ENCODE data around the gene TFB1M.
"Not testable (repeated sequence)": the region's sequence is repeated elsewhere in the genome, so short reads cannot be mapped to it uniquely, and the experiment has no call there.

Gene TFB1M

GRCh38 chr6:155314092-155314772 is at the start of gene TFB1M:
TSS of gene TFB1M (minus strand) at chr6:155314484. CDS start at chr6:155314428, 56 bp downstream.
- peak; percentile 98 for DNase-seq (ENCODE audit: low read depth in 2 of 2)

DNA sequence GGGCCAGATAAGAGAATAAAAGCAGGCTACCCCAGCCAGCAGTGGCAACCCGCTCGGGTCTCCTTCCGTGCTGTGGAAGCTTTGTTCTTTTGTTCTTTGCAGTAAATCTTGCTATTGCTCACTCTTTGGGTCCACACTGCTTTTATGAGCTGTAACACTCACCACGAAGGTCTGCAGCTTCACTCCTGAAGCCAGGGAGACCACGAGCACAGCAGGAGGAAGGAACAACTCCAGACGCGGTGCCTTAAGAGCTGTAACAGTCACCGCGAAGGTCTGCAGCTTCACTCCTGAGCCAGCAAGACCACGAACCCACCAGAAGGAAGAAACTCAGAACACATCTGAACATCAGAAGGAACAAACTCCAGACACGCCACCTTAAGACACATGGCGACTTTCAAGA is 49.7 kb upstream of the TFB1M start:
- not testable (repeated sequence) for DNase-seq (ENCODE audit: low read depth in 2 of 2)

DNA sequence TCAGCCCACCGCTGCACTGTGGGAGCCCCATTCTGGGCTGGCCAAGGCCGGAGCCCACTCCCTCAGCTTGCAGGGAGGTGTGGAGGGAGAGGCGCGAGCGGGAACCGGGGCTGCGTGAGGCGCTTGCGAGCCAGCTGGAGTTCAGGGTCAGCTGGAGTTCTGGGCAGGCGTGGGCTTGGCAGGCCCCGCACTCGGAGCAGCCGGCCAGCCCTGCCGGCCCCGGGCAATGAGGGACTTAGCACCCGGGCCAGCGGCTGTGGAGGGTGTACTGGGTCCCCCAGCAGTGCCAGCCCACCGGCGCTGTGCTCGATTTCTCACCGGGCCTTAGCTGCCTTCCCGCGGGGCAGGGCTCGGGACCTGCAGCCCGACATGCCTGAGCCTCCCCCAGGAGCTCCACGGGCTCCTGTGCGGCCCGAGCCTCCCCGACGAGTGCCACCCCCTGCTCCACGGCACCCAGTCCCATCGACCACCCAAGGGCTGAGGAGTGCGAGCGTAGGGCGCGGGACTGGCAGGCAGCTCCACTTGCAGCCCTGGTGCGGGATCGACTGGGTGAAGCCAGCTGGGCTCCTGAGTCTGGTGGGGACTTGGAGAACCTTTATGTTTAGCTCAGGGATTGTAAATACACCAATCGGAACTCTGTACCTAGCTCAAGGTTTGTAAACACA is 48.8 kb upstream of the TFB1M start:
- DNase-seq (ENCODE audit: low read depth in 2 of 2) = not testable (repeated sequence)

DNA sequence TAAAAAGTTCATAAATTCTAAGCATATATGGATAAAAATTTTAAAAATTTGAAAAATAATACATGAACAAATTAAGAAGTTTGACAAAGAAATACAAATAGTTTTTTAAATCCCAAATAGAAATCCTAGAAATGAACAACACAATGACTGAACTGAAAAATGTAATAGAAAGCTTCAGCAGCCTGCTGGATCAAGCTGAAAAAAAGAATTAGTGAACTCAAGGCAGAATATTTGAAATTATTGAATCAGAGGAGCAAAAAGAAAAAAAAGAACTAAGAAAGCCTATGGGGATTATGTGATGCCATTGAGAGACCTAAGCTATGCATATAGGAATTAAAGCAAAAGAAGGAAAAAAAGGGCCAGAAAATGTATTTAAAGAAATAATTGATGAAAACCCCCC is 39.9 kb upstream of the TFB1M start:
- no peak for DNase-seq (ENCODE audit: low read depth in 2 of 2)

- no peak for DNase-seq (ENCODE audit: low read depth in 2 of 2)
Measured at GRCh38 chr6:155352811-155353210, 38.5 kb upstream of the TFB1M start.

- no peak for DNase-seq (ENCODE audit: low read depth in 2 of 2)
Measured at GRCh38 chr6:155352130-155352420, 37.8 kb upstream of the TFB1M start.

DNA sequence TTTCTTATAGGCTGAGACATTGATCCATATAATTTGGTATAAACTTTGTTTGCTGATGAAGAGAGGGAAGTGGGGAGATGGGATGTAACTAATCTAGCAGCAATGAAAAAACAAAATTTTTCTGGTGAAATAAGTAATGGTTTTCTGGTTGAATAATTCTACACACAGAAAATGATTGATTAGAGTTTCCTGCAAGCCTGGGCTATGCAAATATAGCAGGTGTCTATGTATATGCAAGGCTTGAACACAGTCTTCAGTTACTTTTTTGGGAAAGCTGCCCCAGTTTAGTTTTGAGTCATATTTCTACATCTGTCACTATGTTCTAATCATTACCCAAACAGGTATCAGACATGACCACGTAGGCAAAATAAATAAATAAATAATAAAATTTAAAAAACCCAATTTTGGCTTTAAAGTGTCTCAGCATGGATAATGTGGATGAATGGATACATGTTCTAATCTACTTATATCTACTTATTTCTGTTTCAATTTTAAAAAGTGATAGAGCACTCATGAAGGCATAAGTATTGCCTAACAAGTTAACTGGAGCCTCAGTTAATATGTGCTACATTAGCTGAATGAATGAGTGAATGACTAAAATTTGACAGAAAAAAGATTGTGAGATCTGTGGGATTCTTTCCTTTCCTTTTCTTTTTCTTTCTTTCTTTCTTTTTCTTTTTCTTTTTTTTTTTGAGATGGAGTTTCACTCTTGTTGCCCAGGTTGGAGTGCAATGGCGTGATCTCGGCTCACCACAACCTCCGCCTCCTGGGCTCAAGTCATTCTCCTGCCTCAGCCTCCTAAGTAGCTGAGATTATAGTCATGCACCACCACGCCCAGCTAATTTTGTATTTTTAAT is 37.2 kb upstream of the TFB1M start:
- DNase-seq (ENCODE audit: low read depth in 2 of 2) = no peak

DNA sequence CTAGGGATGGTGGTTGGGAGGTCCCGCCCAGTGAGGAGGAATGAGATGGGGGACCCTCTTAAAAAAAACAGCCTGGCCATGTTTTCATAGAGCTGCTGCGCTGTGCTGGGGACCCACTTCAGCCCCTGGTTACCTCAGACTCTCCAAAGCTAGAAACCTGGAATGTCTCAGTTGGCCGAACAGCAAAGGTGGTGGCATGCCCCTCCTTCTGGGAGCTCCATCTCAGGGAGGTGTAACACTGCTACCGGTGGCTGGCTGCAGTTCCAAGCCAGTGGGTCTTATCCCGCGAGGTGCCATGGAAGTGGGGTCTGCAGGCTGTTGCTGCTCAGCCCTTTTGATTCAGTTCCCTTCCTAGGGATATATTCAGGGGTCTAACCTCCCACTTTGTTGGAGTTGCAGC is 35.7 kb upstream of the TFB1M start:
- DNase-seq (ENCODE audit: low read depth in 2 of 2) = no peak

DNA sequence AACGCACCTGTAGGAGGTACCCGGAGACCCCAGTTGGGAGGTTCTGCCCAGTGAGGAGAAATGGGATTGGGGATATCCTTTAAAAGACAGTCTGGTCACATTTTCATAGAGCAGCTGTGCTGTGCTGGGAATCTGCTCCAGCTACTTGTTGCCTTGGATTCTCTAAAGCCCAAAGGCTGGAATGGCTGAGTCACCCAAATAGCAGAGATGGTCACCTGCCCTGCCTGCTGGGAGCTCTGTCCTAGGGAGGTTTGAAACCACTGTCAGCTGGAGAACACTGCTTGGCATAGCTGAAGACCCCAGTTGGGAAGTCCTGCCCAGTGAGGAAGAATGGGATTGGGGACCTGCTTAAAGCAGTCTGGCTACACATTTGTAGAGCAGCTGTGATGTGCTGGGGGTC is 34.8 kb upstream of the TFB1M start:
- DNase-seq (ENCODE audit: low read depth in 2 of 2) = no peak

DNA sequence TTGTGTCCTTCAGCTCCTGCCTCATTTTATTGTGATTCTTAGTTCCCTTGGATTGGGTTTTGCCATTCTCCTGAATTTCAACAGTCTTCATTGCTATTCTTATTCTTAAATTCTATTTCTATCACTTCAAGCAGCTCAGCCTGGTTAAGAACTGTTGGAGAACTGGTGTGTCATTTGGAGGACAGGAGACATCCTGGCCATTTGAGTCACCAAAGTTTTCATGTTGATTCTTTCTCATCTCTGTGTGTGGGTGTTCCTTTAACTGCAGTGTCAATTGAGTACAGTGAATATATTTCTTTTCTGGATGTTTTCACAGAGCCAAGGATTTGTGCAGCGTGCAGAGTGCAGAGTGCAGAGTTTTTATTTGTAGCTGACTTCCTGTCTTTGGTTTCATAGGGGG is 33.5 kb upstream of the TFB1M start:
- DNase-seq (ENCODE audit: low read depth in 2 of 2) = no peak

DNA sequence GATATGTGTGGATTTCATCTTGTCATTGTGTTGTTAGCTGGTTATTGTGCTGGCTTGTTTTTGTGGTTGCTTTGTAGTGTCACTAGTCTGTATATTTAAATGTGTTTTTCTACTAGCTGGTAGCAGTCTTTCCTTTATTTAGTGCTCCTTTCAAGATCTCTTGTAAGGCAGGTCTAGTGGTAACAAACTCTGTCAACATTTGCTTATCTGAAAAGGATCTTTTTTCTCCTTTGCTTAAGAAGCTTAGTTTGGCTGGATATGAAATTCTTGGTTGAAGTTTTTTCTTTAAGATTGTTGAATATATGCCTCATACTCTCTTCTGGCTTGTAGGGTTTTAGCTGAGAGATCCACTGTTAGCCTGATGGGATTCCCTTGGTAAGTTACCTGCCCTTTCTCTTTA is 32.7 kb upstream of the TFB1M start:
- DNase-seq (ENCODE audit: low read depth in 2 of 2) = no peak

GRCh38 chr6:155344341-155345006 is 30.2 kb upstream of the TFB1M start:
- DNase-seq (ENCODE audit: low read depth in 2 of 2) = no peak

GRCh38 chr6:155341130-155341828 is 27.0 kb upstream of the TFB1M start:
- DNase-seq (ENCODE audit: low read depth in 2 of 2) = no peak

GRCh38 chr6:155340464-155341129 is 26.3 kb upstream of the TFB1M start:
- no peak for DNase-seq (ENCODE audit: low read depth in 2 of 2)

DNA sequence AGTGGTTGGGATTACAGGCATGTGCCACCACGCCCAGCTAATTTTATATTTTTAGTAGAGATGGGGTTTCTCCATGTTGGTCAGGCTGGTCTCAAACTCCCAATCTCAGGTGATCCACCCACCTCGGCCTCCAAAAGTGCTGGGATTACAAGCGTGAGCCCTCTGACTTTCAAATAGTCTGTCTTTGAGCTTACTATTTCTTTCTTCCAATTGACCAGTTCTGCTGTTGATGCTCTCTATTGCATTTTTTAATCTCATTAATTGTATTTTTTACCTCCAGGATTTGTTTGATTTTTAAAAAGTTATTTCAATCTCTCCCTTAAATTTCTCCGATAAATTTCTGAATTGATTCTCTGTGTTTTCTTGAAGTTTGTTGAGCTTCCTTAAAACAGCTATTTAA is 25.6 kb upstream of the TFB1M start:
- DNase-seq (ENCODE audit: low read depth in 2 of 2) = not testable (repeated sequence)

GRCh38 chr6:155338237-155338636 is 24.0 kb upstream of the TFB1M start:
- DNase-seq (ENCODE audit: low read depth in 2 of 2) = not testable (repeated sequence)

- no peak for DNase-seq (ENCODE audit: low read depth in 2 of 2)
Measured at GRCh38 chr6:155335265-155335664, 21.0 kb upstream of the TFB1M start.

DNA sequence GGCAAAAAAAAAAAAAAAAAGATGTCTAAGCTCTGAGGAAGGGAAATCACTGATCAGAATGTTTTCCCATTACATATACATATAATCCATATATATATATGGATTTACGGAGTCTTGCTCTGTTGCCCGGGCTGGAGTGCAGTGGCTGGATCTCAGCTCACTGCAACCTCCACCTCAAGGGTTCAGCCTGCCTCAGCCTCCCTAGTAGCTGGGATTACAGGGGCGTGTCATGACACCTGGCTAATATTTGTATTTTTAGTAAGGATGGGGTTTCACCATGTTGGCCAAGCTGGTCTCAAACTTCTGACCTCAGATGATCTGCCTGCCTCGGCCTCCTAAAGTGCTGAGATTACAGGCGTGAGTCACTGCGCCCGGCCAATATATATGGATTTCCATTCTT is 19.8 kb upstream of the TFB1M start:
- not testable (repeated sequence) for DNase-seq (ENCODE audit: low read depth in 2 of 2)

- no peak for DNase-seq (ENCODE audit: low read depth in 2 of 2)
Measured at GRCh38 chr6:155333414-155333813, 19.1 kb upstream of the TFB1M start.

DNA sequence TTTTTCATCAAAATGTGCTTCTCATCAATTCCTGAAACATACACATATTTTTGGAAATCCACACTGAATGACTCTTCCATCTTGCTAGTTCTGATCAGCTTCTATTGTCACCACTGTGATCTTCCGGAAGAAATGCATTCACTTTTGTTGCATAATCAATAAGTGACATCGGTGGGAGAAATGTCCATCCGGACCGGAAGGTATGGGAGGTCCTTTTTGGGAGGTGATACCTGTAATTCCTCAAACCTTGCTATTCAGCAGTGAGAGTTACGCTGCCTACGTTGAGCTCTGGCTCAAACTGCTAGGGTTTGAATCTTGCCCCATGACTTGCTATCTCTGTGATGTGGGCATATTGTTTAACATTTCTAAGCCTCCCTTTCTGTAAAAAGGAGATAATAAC is 16.6 kb upstream of the TFB1M start:
- DNase-seq (ENCODE audit: low read depth in 2 of 2) = no peak

GRCh38 chr6:155330133-155330734 is 15.9 kb upstream of the TFB1M start:
- no peak for DNase-seq (ENCODE audit: low read depth in 2 of 2)
